H7 (cell line): ENCODE results near the gene NUDT14. TPM values are rescaled to one million over a fixed set of nuclear protein-coding genes. Genes with fewer than 3 reads are reported as not detected.

ENCODE experiments used
- DNase-seq: peaks from one replicate; pipeline ENCODE4 v3.0.0; 2012
- H3K27me3 ChIP-seq: 2 replicates; pipeline ENCODE4 v1.6.0; 2011; ENCODE audit warnings: mild to moderate bottlenecking, low read length; ENCODE audit not compliant: control insufficient read depth, insufficient read depth
- H3K36me3 ChIP-seq: replicated peaks from 2 replicates; pipeline ENCODE4 v1.5.1; 2011; ENCODE audit warnings: low read length; ENCODE audit not compliant: control insufficient read depth, insufficient read depth
- H3K4me3 ChIP-seq: 2 replicates; pipeline ENCODE4 v1.5.1; 2011; ENCODE audit warnings: low read depth, mild to moderate bottlenecking, control low read depth, low read length, moderate library complexity; ENCODE audit not compliant: insufficient read depth
- total RNA-seq: library from RNA; depleted of rRNA; stranded (reverse); fragments of >200 nt; shearing (Covaris generic); gene quantifications from 2 replicates; pipeline ENCODE4 v1.2.3, GENCODE V29; 2014

NUDT14 gene
- total RNA-seq, 1 experiment from 2014 or later = 33.6 TPM

GRCh38 chr14:105179191-105179590, 1.9 kb downstream of the NUDT14 start:
- Histone ChIP-seq H3K27me3 (peaks cover 2% of the 10 kb centered on the region), H3K36me3 (no peaks in the 10 kb centered on the region), H3K4me3 (no peak overlapping the region)
- no peak for DNase-seq

GRCh38 chr14:105178868-105179140, 2.3 kb downstream of the NUDT14 start:
- Histone ChIP-seq H3K36me3 (no peaks in the 10 kb centered on the region), H3K4me3 (no peak overlapping the region), H3K27me3 (peaks cover 2% of the 10 kb centered on the region)
- DNase-seq = no peak

- Histone ChIP-seq H3K4me3 (no peak overlapping the region), H3K36me3 (no peaks in the 10 kb centered on the region), H3K27me3 (peaks cover 2% of the 10 kb centered on the region)
- DNase-seq = no peak
Observed at GRCh38 chr14:105178069-105178867, 2.8 kb downstream of the NUDT14 start.

GRCh38 chr14:105177082-105177481, 4.0 kb downstream of the NUDT14 start:
- H3K4me3 ChIP-seq = no peak overlapping the region
- DNase-seq = no peak
- no peaks in the 10 kb centered on the region for H3K36me3 ChIP-seq
- H3K27me3 ChIP-seq = peaks cover 2% of the 10 kb centered on the region

- Histone ChIP-seq H3K4me3 (no peak overlapping the region), H3K27me3 (peaks cover 2% of the 10 kb centered on the region), H3K36me3 (no peaks in the 10 kb centered on the region)
- no peak for DNase-seq
Observed at GRCh38 chr14:105176513-105176912, 4.6 kb downstream of the NUDT14 start.

- DNase-seq = no peak
- H3K4me3 ChIP-seq = no peak overlapping the region
- no peaks in the 10 kb centered on the region for H3K36me3 ChIP-seq
Observed at GRCh38 chr14:105173901-105174894, 6.9 kb downstream of the NUDT14 start.

GRCh38 chr14:105173145-105173544, 8.0 kb downstream of the NUDT14 start:
- H3K27me3 ChIP-seq = no peaks in the 10 kb centered on the region
- H3K36me3 ChIP-seq = no peaks in the 10 kb centered on the region
- DNase-seq = no peak
- H3K4me3 ChIP-seq = no peak overlapping the region

More at GRCh38 chr14:105173901-105174894, 6.9 kb downstream of the NUDT14 start:
- H3K27me3 ChIP-seq = no peaks in the 10 kb centered on the region

GRCh38 chr14:105172476-105172875, 8.6 kb downstream of the NUDT14 start:
- no peak overlapping the region for H3K4me3 ChIP-seq
- H3K36me3 ChIP-seq = no peaks in the 10 kb centered on the region
- no peak for DNase-seq
- peaks cover 5% of the 10 kb centered on the region for H3K27me3 ChIP-seq

GRCh38 chr14:105171004-105171673, 10.0 kb downstream of the NUDT14 start:
- no peak overlapping the region for H3K4me3 ChIP-seq
- no peak for DNase-seq
- peaks cover 5% of the 10 kb centered on the region for H3K27me3 ChIP-seq
- no peaks in the 10 kb centered on the region for H3K36me3 ChIP-seq

- Histone ChIP-seq H3K36me3 (no peaks in the 10 kb centered on the region), H3K4me3 (no peak overlapping the region), H3K27me3 (peaks cover 5% of the 10 kb centered on the region)
- no peak for DNase-seq
Observed at GRCh38 chr14:105169776-105170655, 11.1 kb downstream of the NUDT14 start.

GRCh38 chr14:105168979-105169507, 12.1 kb downstream of the NUDT14 start:
- DNase-seq = peak; percentile 94
- Histone ChIP-seq H3K4me3 (peak overlapping the region; percentile 49), H3K36me3 (no peaks in the 10 kb centered on the region), H3K27me3 (peaks cover 5% of the 10 kb centered on the region)

GRCh38 chr14:105168496-105168978, 12.6 kb downstream of the NUDT14 start, which contains the start of gene JAG2:
Gene JAG2, minus strand, starts transcription at chr14:105168776. Its CDS starts 356 bp downstream, at chr14:105168420.
- Histone ChIP-seq H3K36me3 (no peaks in the 10 kb centered on the region), H3K4me3 (peak within 1 kb of the TSS; percentile 54), H3K27me3 (peaks cover 5% of the 10 kb centered on the region)
- DNase-seq = peak; percentile 94

- peaks cover 5% of the 10 kb centered on the region for H3K27me3 ChIP-seq
- DNase-seq = peak; percentile 89
- H3K4me3 ChIP-seq = peak overlapping the region; percentile 54
- no peaks in the 10 kb centered on the region for H3K36me3 ChIP-seq
Observed at GRCh38 chr14:105168093-105168420, 13.1 kb downstream of the NUDT14 start.
